Liver (tissue), 2 donors: ENCODE results near the gene GON4L.

Source experiments
- TF ChIP-seq, protein P1 (sequence below): IDR thresholded peaks from 2 replicates; pipeline ENCODE4 v1.6.1; 2016; ENCODE audit warnings: antibody characterized with exemption, mild to moderate bottlenecking
- TF ChIP-seq, protein P2 (sequence below): fragments of 150-350 bp; IDR thresholded peaks from 2 replicates; pipeline ENCODE4 v1.5.1; 2017; ENCODE audit warnings: improper control_type of control experiment, low read depth, low read length; ENCODE audit not compliant: missing input control
- donor health status: healthy.

GRCh38 chr1:155861896-155862295 is 4.9 kb upstream of the GON4L start:
- TF ChIP-seq, protein P1, sequence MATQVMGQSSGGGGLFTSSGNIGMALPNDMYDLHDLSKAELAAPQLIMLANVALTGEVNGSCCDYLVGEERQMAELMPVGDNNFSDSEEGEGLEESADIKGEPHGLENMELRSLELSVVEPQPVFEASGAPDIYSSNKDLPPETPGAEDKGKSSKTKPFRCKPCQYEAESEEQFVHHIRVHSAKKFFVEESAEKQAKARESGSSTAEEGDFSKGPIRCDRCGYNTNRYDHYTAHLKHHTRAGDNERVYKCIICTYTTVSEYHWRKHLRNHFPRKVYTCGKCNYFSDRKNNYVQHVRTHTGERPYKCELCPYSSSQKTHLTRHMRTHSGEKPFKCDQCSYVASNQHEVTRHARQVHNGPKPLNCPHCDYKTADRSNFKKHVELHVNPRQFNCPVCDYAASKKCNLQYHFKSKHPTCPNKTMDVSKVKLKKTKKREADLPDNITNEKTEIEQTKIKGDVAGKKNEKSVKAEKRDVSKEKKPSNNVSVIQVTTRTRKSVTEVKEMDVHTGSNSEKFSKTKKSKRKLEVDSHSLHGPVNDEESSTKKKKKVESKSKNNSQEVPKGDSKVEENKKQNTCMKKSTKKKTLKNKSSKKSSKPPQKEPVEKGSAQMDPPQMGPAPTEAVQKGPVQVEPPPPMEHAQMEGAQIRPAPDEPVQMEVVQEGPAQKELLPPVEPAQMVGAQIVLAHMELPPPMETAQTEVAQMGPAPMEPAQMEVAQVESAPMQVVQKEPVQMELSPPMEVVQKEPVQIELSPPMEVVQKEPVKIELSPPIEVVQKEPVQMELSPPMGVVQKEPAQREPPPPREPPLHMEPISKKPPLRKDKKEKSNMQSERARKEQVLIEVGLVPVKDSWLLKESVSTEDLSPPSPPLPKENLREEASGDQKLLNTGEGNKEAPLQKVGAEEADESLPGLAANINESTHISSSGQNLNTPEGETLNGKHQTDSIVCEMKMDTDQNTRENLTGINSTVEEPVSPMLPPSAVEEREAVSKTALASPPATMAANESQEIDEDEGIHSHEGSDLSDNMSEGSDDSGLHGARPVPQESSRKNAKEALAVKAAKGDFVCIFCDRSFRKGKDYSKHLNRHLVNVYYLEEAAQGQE = no peak
- TF ChIP-seq, protein P2, sequence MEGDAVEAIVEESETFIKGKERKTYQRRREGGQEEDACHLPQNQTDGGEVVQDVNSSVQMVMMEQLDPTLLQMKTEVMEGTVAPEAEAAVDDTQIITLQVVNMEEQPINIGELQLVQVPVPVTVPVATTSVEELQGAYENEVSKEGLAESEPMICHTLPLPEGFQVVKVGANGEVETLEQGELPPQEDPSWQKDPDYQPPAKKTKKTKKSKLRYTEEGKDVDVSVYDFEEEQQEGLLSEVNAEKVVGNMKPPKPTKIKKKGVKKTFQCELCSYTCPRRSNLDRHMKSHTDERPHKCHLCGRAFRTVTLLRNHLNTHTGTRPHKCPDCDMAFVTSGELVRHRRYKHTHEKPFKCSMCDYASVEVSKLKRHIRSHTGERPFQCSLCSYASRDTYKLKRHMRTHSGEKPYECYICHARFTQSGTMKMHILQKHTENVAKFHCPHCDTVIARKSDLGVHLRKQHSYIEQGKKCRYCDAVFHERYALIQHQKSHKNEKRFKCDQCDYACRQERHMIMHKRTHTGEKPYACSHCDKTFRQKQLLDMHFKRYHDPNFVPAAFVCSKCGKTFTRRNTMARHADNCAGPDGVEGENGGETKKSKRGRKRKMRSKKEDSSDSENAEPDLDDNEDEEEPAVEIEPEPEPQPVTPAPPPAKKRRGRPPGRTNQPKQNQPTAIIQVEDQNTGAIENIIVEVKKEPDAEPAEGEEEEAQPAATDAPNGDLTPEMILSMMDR = no peak
